ENCODE data around the gene NMB.
"Not testable (repeated sequence)": the region's sequence is repeated elsewhere in the genome, so short reads cannot be mapped to it uniquely, and the experiment has no call there.

GRCh38 chr15:84642640-84643039 lies 15.4 kb downstream of the NMB start:
- TF ChIP-seq CTCF (IDR thresholded peaks at IDR 0.05); POLR2A (IDR thresholded peaks at IDR 0.05); POLR2AphosphoS5 (IDR thresholded peaks at IDR 0.05; ENCODE audit: insufficient read depth in 1 of 2, low read depth in 1 of 2): not testable (repeated sequence)
